NCI-H2196 (cell line): ENCODE measurements around the gene PLSCR3.

Experiments used
- DNase-seq: peaks from one replicate; lab custom pipeline; 2025; ENCODE audit not compliant: unreplicated experiment; lab: John Stamatoyannopoulos, UW

Gene PLSCR3

DNA sequence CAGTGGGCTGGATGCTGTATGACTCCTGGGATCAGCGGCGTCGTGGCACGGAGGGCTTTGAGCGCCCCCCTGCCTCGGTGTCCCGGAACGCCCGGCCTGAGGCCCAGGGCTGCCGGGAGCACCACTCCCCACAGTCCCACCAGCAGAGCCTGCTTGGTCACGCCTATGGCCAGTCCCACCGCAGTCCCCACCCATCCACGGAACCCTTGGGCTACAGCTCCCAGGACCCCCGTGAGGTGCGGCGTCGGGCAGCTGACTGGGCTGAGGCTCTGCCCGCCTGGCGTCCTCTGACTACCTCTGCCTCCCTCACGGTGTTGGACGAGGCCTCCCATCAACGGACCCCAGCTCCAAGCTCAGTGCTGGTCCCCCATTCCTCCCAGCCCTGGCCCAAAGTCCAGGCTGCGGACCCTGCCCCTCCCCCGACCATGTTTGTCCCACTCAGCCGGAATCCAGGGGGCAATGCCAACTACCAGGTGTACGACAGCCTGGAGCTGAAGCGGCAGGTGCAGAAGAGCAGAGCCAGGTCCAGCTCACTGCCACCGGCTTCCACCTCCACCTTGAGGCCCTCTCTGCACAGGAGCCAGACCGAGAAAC is 32.7 kb upstream of the PLSCR3 start:
- DNase-seq = no peak

DNA sequence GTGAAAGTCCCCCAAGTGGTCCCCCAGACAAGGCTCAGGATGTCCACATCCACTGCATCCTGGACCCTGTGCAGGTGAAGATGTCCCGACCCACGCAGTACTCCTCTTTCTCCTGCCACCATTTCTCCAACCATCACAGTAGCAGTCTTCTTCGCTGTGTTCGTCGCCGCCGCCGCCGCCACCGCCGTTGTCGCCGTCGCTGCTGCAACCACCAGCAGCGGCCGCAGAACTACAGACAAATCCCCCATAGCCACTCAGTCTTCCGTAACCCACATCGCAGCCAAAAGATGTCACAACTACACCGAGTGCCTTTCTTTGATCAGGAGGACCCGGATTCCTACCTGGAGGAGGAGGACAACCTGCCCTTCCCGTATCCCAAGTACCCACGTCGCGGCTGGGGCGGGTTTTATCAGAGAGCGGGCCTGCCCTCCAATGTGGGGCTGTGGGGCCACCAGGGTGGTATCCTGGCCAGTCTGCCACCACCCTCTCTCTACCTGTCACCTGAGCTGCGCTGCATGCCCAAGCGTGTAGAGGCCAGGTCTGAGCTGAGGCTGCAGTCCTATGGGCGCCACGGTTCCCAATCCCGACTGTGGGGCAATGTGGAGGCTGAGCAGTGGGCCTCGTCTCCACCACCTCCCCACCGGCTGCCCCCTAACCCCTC is 32.0 kb upstream of the PLSCR3 start:
- DNase-seq = no peak

GRCh38 chr17:7425756-7426155 is 31.4 kb upstream of the PLSCR3 start:
- DNase-seq = no peak

DNA sequence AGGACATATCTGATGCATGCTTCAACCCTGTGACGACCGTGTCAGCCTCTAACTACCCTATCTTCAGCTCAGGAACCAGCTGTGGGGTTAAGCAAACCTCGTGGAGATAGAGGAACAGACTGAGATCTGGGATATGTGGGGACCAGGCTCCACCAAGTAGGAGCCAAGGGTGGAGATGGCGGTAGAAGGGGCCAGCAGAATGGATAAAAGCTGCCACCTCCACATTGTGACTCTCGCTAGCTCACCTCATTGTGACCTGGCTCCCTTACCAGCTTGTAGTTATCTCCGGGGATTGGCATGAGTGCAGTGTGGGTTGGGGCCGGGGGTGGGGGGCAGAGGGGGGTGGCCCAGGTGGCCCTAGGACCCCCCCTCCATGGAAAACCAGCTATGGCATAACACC is 31.0 kb upstream of the PLSCR3 start, which contains the start of gene SPEM2:
Gene SPEM2, plus strand, starts transcription at position 301 of the 400 bp plus-strand sequence. Its CDS starts 73 bp downstream, at position 374.
- no peak for DNase-seq

- DNase-seq = no peak
These were observed 29.4 kb upstream of the PLSCR3 start for GRCh38 chr17:7423679-7424078.

DNA sequence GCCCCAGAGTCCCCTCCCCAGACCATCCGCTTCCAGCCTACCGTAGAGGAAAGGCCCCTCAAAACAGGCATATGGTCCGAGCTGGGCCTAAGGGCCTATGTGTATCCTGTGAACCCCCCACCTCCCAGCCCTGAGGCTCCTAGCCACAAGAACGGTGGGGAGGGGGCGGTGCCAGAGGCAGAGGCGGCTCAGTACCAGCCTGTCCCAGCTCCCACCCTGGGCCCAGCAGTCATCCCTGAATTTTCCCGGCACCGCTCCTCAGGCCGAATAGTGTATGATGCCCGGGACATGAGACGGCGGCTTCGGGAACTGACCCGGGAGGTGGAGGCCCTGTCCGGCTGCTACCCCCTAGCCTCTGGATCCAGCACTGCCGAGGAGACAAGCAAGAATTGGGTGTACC is 26.9 kb upstream of the PLSCR3 start:
- no peak for DNase-seq

- no peak for DNase-seq
These were observed 25.7 kb upstream of the PLSCR3 start, which contains the start of gene SPEM1 for GRCh38 chr17:7419819-7420610. Gene SPEM1 (plus strand): TSS chr17:7420324. CDS start chr17:7420385, 61 bp downstream.

DNA sequence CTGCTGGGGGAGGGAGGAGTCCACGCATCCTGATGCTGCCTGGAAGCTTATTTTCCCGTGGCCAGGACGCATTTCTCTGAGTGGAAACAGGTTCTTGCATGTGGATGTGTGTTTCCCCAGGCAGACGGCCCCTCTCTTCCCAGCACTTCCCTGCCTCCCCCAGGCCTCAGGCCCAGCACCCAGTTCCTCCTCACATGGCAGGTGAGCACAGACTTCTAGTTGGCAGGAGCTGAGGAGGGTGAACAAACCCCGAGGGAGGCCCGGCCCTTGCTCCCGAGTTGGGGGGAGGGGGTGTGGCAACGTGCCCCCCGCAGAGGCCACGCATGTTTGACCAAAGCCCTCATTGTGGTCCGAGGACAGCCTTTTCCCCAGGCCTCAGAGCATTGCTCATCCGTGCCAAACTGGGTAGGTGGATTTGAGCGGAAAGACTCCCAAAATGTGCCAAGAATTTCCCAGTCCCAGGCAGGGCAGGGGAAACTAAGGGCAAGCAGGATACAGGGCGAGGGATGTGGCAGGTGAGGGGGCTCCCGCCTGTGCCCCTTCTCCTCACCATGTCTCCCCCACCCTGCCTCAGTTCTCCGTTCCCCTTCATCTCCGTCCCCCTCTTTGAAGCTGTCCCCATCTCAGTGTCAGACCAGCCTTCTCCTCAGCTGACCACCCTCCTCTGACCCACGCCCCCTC is 24.3 kb upstream of the PLSCR3 start:
- DNase-seq = no peak

- DNase-seq = no peak
These were observed 22.8 kb upstream of the PLSCR3 start for GRCh38 chr17:7417056-7417655.

- no peak for DNase-seq
These were observed 22.0 kb upstream of the PLSCR3 start for GRCh38 chr17:7416323-7416722.

DNA sequence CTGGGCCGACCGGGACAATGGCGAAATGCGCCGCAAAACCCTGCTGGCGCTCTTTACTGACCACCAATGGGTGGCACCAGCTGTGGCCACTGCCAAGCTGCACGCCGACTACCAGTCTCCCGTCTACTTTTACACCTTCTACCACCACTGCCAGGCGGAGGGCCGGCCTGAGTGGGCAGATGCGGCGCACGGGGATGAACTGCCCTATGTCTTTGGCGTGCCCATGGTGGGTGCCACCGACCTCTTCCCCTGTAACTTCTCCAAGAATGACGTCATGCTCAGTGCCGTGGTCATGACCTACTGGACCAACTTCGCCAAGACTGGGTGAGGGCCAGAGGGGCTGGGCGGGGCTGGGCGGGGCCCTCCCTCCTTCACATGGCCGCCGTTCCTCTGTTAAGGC is 21.5 kb upstream of the PLSCR3 start:
- no peak for DNase-seq

GRCh38 chr17:7414837-7415236 is 20.5 kb upstream of the PLSCR3 start:
- no peak for DNase-seq

GRCh38 chr17:7413346-7413985 is 19.1 kb upstream of the PLSCR3 start:
- DNase-seq = no peak

- DNase-seq = no peak
These were observed 17.1 kb upstream of the PLSCR3 start for GRCh38 chr17:7411427-7411750.

GRCh38 chr17:7410634-7411426 is 16.5 kb upstream of the PLSCR3 start:
- DNase-seq = no peak

DNA sequence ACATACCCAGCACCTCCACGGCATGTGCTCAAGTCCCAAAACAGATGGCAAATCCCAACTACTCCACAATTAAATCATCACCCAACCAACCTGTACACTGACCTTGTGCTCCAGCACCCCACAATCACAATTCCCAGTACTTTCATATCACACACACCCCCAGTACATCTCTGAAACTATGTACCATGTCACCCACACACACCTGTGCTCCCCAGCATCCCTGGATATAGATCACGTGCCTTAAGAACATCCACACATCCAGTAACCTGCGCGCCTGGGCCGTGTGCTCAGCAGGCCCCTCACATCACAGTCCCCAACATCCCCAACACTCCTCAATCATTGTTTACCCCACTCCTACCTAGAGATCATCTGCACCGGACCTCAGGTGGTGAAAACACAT is 15.4 kb upstream of the PLSCR3 start:
- no peak for DNase-seq

DNA sequence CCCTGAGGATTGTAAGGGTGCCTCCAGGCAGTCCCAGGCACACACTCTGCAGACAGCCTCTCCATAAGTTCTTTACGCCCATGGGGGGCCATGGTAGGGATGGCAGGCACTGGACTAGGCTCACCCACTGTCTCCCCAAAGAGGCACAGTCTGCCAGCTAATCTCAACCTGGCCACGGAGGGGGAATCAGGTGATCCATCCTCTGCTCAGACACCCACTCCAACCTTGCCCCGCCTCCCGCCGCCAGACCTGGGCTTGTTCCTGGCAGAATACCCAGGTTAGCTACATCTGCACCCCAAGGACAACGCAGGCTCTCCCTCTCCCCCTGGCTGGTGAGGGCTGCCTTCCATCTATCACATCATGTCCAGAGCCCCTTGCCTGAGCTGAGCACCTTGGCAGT is 14.5 kb upstream of the PLSCR3 start:
- no peak for DNase-seq

DNA sequence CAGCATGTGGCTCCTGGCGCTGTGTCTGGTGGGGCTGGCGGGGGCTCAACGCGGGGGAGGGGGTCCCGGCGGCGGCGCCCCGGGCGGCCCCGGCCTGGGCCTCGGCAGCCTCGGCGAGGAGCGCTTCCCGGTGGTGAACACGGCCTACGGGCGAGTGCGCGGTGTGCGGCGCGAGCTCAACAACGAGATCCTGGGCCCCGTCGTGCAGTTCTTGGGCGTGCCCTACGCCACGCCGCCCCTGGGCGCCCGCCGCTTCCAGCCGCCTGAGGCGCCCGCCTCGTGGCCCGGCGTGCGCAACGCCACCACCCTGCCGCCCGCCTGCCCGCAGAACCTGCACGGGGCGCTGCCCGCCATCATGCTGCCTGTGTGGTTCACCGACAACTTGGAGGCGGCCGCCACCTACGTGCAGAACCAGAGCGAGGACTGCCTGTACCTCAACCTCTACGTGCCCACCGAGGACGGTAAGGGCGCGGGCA is 14.0 kb upstream of the PLSCR3 start:
- no peak for DNase-seq

- no peak for DNase-seq
These were observed 13.3 kb upstream of the PLSCR3 start, which contains the start of gene NLGN2 for GRCh38 chr17:7407485-7408251. Gene NLGN2 (plus strand): TSS chr17:7407845. CDS start chr17:7408256, 411 bp downstream.
